ENCODE results near the gene DUSP15.
"Not testable (repeated sequence)": the region's sequence is repeated elsewhere in the genome, so short reads cannot be mapped to it uniquely, and the experiment has no call there.

Gene DUSP15

DNA sequence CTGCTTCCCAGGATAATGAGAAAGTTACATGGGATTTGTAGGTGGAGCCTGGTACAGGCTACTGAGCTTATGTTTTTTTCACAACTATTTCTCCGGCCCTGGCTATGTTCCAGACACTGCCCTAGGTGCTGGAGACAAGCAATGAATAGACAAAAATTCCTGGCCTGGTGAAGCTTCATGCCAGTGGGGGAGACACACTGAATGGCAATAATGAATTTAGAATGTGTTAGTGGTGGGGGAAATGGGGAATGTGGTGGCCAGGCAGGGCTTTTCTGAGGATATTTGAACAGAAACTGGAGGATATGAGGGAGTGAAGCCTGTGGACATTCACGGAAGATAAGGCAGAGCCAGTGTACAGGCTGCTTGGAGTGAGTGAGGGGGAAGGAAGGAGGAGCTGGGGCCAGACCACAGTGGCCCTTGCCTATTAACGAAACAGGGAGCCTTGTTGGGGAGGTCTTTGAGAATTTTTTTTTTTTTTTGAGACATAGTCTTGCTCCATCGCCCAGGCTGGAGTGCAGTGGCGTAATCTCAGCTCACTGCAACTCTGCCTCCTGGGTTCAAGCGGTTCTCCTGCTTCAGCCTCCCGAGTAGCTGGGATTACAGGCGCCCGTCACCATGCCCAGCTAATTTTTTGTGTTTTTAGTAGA, 31.6 kb downstream of the DUSP15 start:
- FAIRE-seq: no peak

DNA sequence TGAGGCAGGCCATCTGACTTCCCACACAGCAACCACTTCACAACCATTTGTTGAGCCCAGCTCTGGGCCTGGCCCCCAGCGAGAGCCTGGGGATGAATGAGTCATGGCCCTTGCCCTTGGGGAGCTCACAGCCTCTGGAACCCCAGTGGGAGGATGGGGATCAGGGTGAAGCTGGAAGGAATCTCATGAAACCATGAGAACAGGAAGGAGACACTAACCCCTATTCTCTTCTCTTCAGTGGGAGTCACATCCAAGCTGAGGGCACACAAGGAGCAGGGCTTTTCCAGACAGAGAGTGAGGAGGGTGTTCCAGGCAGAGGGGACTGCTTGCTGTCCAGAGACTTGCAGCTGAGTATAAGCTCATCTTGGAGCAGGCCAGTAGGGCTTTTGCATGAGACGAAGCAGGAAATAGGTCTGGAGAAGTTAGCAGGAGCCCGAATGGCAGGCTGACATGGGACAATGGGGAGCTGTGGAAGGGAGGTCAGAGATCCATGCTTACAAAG, 32.4 kb downstream of the DUSP15 start:
- FAIRE-seq: no peak

GRCh38 chr20:31836853-31837608, 33.3 kb downstream of the DUSP15 start:
- no peak for FAIRE-seq

GRCh38 chr20:31835977-31836852, 34.1 kb downstream of the DUSP15 start:
- no peak for FAIRE-seq

GRCh38 chr20:31835554-31835953, 34.8 kb downstream of the DUSP15 start:
- no peak for FAIRE-seq

GRCh38 chr20:31833931-31834521, 36.3 kb downstream of the DUSP15 start:
- no peak for FAIRE-seq

DNA sequence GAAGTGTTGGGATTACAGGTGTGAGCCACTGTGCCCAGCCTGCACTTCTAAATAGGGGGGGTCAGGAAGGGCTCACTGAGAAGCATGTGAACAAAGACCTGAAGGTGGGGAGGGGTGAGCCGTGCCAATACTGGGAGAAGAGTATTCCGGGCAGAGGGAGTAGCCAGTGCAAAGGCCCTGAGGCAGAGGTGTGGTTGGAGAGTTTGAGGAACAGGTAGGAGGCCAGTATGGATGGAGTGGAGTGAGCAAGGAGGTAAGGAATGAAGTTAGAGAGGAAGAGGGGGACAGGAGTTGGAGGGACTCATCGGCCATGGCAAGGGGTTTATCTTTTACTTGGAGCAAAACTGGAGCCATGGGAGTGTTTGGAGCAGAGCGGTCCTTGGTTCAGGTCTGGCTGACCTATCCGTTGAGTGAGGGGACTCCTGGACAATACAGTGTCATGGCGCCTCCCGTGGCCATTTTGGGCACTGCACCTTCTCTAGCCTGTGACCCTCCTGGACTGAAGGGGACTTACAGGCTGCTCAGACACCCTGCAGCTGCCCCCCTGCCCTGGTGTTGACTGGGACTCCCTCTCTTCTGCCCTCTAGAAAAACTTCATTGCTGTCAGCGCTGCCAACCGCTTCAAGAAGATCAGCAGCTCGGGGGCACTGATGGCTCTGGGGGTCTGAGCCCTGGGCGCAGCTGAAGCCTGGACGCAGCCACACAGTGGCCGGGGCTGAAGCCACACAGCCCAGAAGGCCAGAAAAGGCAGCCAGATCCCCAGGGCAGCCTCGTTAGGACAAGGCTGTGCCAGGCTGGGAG, 37.0 kb downstream of the DUSP15 start:
- FAIRE-seq: no peak

DNA sequence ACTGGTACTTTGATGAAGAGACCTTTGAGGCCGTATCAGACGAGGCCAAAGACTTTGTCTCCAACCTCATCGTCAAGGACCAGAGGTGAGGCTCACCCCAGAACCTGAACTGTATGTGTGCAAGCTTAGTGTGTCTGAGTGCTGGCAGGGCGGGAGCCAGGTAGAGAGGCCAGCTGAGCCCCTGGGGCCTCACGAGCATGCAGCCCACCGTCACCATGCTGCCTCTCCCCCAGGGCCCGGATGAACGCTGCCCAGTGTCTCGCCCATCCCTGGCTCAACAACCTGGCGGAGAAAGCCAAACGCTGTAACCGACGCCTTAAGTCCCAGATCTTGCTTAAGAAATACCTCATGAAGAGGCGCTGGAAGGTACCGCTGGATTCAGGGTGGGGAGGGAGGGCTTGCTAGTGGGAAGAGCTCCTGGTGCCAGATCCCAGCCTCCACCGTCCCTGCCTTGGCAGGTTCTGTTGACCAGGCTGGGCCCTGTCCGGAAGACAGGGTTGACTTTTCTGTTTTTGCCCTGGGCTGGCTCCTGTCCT, 38.5 kb downstream of the DUSP15 start:
- no peak for FAIRE-seq

DNA sequence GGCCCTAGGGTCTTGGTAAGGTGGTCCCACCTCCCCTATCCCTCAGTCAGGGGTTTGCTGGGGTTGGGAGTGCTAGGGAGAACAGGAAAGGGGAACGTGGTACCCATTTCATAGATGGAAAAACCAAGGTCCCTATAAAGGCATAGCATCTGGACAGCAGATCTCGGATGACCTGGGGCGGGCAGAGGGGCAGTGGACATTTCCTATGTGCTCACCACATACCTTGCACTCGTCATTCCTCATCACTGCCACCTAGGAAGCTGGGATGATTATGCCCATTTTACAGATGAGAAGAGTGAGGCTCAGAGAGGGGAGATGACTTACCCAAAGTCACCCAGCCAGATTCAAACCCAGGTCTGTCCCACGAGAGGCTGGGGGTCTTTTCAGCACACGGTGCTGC, 39.1 kb downstream of the DUSP15 start:
- FAIRE-seq: no peak

DNA sequence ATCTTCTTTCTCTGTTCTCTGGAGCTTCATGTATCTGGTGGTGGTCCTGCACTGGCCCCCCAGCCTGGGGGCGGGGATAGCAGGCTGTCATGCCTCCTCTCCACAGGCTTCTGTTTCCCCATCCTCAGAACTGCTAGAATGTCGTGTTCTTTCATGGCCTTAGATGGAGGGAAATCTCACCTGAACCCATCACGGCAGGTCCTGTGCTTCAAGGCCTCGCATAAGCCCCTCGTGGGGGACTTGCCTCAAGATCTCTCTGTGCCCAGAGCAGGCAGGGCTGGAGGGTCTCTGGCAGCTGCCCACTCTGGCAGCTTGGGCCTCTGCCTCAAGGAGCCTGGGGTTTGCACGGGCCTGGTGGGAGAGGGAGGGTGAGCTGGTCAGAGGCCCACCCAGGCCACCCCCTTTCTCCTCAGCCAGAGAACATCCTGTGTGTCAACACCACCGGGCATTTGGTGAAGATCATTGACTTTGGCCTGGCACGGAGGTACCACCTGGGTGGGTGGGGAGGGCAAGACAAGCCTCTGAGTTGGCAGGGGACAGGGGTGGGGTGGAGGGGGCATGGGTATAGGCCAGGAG, 39.8 kb downstream of the DUSP15 start:
- no peak for FAIRE-seq

DNA sequence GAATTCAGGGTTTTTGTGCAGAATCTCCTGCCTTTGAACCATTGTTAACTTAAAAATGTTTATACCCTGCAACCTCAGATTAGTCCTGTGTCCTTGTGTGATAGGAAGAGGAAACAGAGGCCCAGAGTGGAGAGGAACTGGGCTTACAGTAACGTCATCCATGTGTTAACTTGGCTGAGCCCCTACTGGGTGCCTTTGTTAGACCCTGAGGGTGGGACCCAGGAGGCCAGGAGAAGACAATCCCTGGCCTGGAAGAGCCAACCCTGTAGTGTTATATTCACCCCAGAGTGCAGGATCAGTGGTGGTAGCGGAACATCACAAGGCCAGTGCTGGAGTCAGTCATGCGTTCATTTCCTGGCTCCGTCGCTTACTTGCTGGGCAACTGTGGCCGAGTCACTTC, 40.6 kb downstream of the DUSP15 start:
- FAIRE-seq: no peak

DNA sequence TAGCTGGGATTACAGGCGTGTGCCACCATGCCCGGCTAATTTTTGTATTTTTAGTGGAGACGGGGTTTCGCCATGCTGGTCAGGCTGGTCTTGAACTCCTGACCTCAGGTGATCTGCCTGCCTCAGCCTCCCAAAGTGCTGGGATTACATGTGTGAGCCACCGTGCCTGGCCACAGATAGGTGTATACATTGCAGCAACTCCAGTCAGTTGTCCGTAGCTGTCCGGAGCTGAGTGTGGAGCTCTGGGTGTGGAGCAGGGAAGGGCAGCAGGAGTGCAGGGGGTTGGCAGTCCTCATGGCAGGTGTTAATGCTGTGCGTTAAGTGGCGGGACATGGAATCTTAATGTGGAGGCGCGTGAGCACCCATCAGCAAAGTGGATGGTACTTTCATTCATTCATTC, 42.3 kb downstream of the DUSP15 start:
- not testable (repeated sequence) for FAIRE-seq

DNA sequence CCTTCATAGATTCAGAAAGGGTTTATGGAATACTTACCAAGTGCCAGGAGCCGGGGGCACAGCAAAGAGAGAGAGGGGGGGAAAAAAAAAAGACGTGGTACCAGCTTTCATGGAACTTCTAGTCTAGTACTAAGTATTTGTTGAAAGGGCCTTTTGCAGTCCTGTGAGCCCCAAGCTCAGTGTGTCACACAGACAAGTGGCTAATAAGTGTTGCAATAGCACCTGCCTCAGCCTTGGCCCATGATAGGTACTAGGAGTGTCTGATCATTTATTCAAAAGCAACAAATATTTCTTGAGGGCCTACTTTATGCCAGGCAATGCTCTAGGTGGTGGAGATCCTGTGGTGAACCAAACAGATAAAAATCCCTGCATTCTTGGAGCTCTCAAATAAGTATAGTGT, 43.3 kb downstream of the DUSP15 start:
- FAIRE-seq: no peak

- FAIRE-seq: no peak
Observed at GRCh38 chr20:31826074-31826473, 44.3 kb downstream of the DUSP15 start.

DNA sequence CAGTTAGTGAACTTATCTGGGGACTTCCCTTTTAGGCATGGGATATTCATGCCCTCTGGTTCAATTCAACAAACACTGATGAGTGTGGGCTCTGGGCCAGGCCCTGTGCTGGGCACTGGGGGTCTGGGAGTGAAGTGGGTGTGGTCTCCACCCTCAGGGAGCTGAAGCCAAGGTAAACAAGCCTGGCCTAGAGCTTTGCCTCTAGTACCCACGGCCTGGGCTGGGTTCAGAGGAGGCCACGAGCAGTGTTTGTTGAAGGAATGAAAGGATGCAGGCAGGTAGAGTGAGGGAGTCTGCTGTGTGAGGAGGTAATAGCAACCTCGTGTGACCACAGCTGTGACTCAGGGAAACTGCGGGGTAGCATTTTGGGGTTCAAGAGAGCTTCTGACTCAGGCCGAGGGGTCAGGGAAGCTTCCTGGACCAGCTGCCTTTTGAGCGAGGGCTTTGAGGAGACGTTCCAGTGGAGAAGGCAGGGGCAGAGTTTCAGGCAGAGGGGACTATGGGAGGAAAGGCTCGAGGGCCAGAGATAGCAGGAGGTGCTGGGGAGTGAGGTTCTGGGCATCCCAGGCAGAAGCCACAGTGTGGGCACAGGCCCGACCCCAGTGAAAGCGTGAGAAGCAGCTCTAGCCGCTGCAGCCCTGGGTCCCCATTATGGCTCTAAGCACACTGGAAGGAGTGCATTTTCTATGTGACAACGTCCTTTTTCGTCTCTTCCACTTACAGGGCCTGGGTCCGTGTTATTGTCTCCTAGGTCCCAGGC, 45.6 kb downstream of the DUSP15 start:
- FAIRE-seq: no peak

DNA sequence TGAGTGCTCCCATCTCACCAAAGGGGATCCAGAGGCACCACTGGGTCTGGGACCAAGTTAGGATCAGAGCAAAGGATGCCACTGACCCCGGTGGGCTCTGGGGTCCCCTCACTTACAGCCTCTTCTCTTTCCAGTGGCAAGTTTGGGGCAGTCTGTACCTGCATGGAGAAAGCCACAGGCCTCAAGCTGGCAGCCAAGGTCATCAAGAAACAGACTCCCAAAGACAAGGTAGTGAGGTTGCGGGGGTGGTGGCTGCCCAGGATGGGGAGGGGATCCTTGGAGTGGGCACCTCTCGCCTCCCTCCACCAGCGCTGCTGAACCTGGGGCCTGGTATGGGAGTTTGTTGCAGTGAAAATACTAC, 46.2 kb downstream of the DUSP15 start:
- FAIRE-seq: no peak

GRCh38 chr20:31823360-31824124, 46.8 kb downstream of the DUSP15 start:
- FAIRE-seq: no peak

DNA sequence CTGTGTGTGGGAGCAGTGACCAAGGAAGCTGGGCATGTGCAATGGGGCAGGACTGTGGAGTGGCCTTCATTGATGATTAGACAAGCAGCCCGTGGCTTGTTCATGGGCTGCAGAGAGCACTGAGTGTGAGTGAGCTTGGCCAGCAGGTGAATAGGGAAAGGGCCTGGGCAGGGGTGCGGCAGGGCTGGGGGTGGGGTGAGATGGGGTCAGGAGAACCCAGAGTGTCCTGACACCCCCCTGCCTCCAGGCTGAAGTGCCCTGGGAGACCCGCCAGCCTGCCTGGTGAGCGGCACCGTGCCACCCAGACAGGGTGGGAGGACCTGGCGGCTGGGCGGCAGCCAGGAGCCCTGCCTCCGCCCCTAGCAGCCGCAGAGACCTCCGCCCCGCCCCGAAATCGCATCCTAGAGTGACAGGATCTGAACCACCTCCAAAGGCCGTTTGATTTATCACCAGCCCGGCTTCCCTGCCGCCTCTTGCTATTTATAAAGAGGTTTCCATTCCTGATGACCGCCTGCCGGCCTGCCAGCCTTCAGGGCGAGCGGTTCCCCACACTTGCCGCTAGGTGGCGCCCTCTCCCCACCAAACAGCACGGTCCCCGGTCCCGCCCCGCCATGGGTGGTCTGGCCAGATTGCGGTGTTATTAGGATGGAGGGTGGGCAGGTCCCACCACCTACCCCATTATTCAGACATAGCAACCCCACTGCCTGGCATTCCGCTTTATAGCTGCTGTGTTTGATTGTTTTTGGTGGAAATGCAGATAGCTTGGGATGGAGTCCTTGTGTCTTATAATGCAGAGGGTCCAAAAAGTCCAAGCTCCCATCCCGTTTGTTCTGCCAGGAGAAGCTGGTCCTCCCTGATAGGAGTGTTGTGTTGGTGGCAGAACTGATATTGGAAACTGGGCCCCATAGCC, 47.7 kb downstream of the DUSP15 start:
- no peak for FAIRE-seq

GRCh38 chr20:31821427-31821826, 48.9 kb downstream of the DUSP15 start:
- no peak for FAIRE-seq
